H1 (cell line): ENCODE measurements around the gene ZMYM2.

Experiments
- PHF8 ChIP-seq: fragments of 200-600 bp; sonication (generic); conservative IDR thresholded peaks from 2 replicates; pipeline ENCODE4 v1.7.1; 2012; ENCODE audit warnings: low read depth, mild to moderate bottlenecking, inconsistent platforms, low read length, moderate library complexity
- TF ChIP-seq, protein P1 (sequence below), 3 experiments: IDR thresholded peaks; 1 replicate in 2 of 3; 2 replicates in 1 of 3; pipeline versions ENCODE4 v1.5.1 to v1.6.1; 2011; ENCODE audit warnings: low read length in 3 of 3, mild to moderate bottlenecking in 3 of 3, inconsistent platforms in 2 of 3, low read depth in 1 of 3, moderate library complexity in 1 of 3; ENCODE audit not compliant: insufficient read depth in 1 of 3; ENCODE audit errors: control extremely low read depth in 1 of 3

DNA sequence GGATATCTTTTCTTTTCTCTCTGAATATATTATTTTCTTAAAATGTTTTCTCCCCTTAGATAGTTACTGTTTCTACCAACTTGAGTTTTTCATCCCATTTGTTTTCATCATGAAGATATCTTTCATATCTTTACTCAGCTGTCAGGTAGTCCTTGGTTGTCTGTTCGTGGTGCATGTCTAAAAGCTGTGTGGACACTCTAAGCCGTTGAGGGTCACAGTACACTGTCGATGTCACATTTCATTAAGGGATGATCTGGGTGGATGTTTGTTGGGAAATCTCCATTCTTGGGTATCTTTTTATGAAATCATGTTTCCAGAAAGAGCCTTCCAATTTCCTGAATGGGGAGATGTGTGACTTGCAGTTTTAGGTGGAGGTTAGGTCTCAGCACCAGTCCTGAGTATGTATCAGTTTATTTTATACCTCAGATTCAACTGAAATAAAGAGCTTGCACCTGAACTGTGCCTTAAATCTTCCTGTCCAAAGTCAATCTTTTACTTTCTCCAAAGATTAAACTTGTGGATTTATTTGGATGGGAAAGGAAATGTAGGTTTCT is 23.2 kb downstream of the ZMYM2 start:
- TF ChIP-seq, protein P1, sequence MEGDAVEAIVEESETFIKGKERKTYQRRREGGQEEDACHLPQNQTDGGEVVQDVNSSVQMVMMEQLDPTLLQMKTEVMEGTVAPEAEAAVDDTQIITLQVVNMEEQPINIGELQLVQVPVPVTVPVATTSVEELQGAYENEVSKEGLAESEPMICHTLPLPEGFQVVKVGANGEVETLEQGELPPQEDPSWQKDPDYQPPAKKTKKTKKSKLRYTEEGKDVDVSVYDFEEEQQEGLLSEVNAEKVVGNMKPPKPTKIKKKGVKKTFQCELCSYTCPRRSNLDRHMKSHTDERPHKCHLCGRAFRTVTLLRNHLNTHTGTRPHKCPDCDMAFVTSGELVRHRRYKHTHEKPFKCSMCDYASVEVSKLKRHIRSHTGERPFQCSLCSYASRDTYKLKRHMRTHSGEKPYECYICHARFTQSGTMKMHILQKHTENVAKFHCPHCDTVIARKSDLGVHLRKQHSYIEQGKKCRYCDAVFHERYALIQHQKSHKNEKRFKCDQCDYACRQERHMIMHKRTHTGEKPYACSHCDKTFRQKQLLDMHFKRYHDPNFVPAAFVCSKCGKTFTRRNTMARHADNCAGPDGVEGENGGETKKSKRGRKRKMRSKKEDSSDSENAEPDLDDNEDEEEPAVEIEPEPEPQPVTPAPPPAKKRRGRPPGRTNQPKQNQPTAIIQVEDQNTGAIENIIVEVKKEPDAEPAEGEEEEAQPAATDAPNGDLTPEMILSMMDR (IDR thresholded peaks at IDR 0.05; ENCODE audit: control extremely low read depth in 1 of 3, insufficient read depth in 1 of 3, low read depth in 1 of 3, low read length in 3 of 3) = no peak
- TF ChIP-seq PHF8 = no peak
